Measurements from ENCODE around the gene IL12A. TPM values are rescaled to one million over a fixed set of nuclear protein-coding genes. Genes with fewer than 3 reads are reported as not detected.
A peak's percentile ranks its signal among the peaks of the same experiment; 100 is the strongest.

IL12A gene
- total RNA-seq, 2 experiments from 2014 or later: not detected

GRCh38 chr3:159987291-159987711 lies 1.3 kb upstream of the IL12A start:
- H3K36me3 Mint-ChIP-seq (ENCODE audit: low read depth): no peaks in the 10 kb centered on the region

DNA sequence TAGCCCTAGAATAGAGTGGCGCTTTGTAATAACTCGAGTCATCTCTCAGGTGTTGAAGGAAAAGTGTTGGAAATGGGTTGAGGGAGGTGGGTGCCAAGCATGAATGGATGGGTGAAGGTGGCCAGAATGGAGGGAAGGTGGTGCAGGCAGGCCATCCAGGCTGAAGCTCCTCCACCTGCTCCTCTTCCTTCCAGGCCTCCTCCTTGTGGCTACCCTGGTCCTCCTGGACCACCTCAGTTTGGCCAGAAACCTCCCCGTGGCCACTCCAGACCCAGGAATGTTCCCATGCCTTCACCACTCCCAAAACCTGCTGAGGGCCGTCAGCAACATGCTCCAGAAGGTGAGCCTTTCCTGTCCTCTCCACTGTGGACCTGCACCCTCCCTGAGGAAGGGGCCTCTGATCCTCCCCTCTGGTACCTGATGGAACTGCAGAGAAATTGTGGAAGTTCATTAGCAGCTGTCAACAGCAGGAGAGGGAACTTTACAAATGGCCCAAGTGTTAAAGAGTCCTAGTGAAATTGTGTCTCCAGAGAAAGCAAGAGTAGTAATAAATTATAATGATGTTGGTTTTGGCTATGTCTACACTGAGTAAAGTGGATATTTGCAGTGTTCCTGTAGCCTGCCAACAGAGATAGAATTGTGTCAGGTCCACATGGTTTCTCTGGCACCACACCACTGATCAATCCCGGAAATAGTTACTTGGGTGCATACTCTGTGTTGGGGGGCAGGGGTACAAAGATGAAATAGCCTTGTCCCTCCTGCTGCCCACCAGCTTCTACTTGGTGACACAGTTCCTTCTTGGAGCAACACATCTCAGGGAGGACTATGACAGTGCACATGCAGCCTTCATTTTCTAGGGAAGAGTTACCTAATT lies 1.6 kb downstream of the IL12A start:
- Mint-ChIP-seq H3K27me3 (no peaks in the 10 kb centered on the region), H3K4me3 (no peak overlapping the region), H3K36me3 (ENCODE audit: low read depth) (no peaks in the 10 kb centered on the region), H3K27ac (no peak overlapping the region), H3K4me1 (ENCODE audit: low read depth) (peaks cover 22% of the 10 kb centered on the region), H3K9me3 (no peaks in the 10 kb centered on the region)
- DNase-seq (no peak), ATAC-seq (no peak)
- intact Hi-C loops (cut with micrococcal nuclease): no loop called here
- POLR2A ChIA-PET: no interaction called here
- CTCF ChIA-PET: interaction anchor here (1.2 to 8.2 kb wide), 5 partner anchors 9 to 104 kb away, joined by 3 to 130 read pairs (median 29); no protein-coding TSS in a partner anchor
- no peak for TF ChIP-seq CTCF (IDR thresholded peaks at IDR 0.05)

More at GRCh38 chr3:159987291-159987711, 1.3 kb upstream of the IL12A start:
- Mint-ChIP-seq H3K27ac (peak overlapping the region; percentile 41), H3K9me3 (no peaks in the 10 kb centered on the region), H3K4me1 (ENCODE audit: low read depth) (peaks cover 22% of the 10 kb centered on the region), H3K27me3 (peaks cover 2% of the 10 kb centered on the region), H3K4me3 (peak overlapping the region; percentile 44)
- intact Hi-C loops (cut with micrococcal nuclease): no loop called here
- TF ChIP-seq CTCF (IDR thresholded peaks at IDR 0.05): no peak
- DNase-seq (no peak), ATAC-seq (no peak)
- ChIA-PET CTCF (interaction anchor here (0.9 to 8.2 kb wide), 8 partner anchors 8 to 101 kb away, joined by 3 to 130 read pairs (median 4); no protein-coding TSS in a partner anchor), POLR2A (no interaction called here)

DNA sequence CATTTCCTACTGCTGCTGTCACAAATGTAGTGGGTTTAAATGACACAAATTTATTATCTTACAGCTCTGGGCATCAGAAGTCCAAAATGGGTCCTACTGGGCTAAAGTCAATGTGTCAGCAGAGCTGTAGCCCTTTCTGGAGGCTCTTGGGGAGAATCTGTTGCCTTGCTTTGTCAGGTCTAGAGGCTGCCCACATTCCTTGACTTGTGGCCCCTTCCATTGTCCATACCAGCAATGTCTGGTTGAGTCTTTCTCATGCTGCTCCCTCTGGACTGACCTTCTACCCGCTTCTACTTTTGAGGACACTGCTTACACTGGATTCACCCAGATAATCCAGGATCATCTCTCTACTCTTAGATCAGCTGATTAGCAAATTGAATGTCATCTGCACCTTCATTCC lies 3.0 kb downstream of the IL12A start:
- Mint-ChIP-seq H3K4me3 (no peak overlapping the region), H3K4me1 (ENCODE audit: low read depth) (peaks cover 22% of the 10 kb centered on the region), H3K27me3 (no peaks in the 10 kb centered on the region), H3K9me3 (no peaks in the 10 kb centered on the region), H3K36me3 (ENCODE audit: low read depth) (no peaks in the 10 kb centered on the region), H3K27ac (no peak overlapping the region)
- CTCF ChIA-PET: interaction anchor here (1.0 to 8.2 kb wide), 3 partner anchors 13 to 63 kb away, joined by 3 to 130 read pairs (median 4); no protein-coding TSS in a partner anchor
- intact Hi-C loops (cut with micrococcal nuclease): no loop called here
- ATAC-seq (no peak), DNase-seq (no peak)
- POLR2A ChIA-PET: interaction anchor here (0.9 kb wide), 1 partner anchor 10 kb away, joined by 3 read pairs; no protein-coding TSS in a partner anchor
- no peak for TF ChIP-seq CTCF (IDR thresholded peaks at IDR 0.05)

GRCh38 chr3:159992589-159992988 lies 4.0 kb downstream of the IL12A start:
- DNase-seq (no peak), ATAC-seq (no peak)
- no peak overlapping the region for H3K27ac Mint-ChIP-seq
- no peak for TF ChIP-seq CTCF (IDR thresholded peaks at IDR 0.05)
- intact Hi-C loops (cut with micrococcal nuclease): no loop called here
- CTCF ChIA-PET: interaction anchor here (1.1 to 8.2 kb wide), 2 partner anchors 12 to 108 kb away, joined by 3 to 130 read pairs; no protein-coding TSS in a partner anchor
- H3K4me1 Mint-ChIP-seq (ENCODE audit: low read depth): peaks cover 15% of the 10 kb centered on the region
- H3K36me3 Mint-ChIP-seq (ENCODE audit: low read depth): no peaks in the 10 kb centered on the region
- no peaks in the 10 kb centered on the region for H3K9me3 Mint-ChIP-seq
- H3K27me3 Mint-ChIP-seq: no peaks in the 10 kb centered on the region
- POLR2A ChIA-PET: no interaction called here
- no peak overlapping the region for H3K4me3 Mint-ChIP-seq

DNA sequence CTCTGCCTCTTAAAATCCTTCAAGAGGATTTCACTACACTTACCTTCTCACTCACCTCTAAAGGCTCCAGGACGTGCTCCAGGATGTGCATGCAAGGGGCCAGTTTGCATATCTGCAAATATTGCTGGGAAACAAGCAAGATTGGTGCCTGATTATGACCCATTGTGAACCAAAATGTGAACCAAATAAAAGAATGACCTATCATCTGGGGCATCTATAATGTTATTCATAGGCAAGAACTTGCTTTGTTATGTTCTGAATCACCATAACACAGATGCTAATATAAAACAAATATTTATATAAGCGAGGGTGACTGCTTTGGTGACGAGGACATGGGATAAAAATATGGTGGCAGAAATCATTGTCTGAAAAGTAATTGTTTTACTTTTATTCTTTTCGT lies 5.5 kb downstream of the IL12A start:
- H3K4me1 Mint-ChIP-seq (ENCODE audit: low read depth): peaks cover 3% of the 10 kb centered on the region
- DNase-seq (no peak), ATAC-seq (no peak)
- H3K4me3 Mint-ChIP-seq: no peak overlapping the region
- H3K36me3 Mint-ChIP-seq (ENCODE audit: low read depth): no peaks in the 10 kb centered on the region
- intact Hi-C loops (cut with micrococcal nuclease): no loop called here
- no peaks in the 10 kb centered on the region for H3K9me3 Mint-ChIP-seq
- TF ChIP-seq CTCF (IDR thresholded peaks at IDR 0.05): no peak
- no peak overlapping the region for H3K27ac Mint-ChIP-seq
- ChIA-PET POLR2A (no interaction called here), CTCF (no interaction called here)
- no peaks in the 10 kb centered on the region for H3K27me3 Mint-ChIP-seq

All from activated CD8-positive, alpha-beta T cell treated with anti-CD3 and anti-CD28 coated beads for 36 hours (primary cell).